ENCODE results near the gene ZC3H15.

ZC3H15 gene

GRCh38 chr2:186546846-186547245 lies 60.8 kb downstream of the ZC3H15 start:
- DNase-seq, result no peak

GRCh38 chr2:186551323-186552050 lies 65.4 kb downstream of the ZC3H15 start:
- no peak for DNase-seq

- DNase-seq, result no peak
Observed at GRCh38 chr2:186554429-186554828, 68.4 kb downstream of the ZC3H15 start.

DNA sequence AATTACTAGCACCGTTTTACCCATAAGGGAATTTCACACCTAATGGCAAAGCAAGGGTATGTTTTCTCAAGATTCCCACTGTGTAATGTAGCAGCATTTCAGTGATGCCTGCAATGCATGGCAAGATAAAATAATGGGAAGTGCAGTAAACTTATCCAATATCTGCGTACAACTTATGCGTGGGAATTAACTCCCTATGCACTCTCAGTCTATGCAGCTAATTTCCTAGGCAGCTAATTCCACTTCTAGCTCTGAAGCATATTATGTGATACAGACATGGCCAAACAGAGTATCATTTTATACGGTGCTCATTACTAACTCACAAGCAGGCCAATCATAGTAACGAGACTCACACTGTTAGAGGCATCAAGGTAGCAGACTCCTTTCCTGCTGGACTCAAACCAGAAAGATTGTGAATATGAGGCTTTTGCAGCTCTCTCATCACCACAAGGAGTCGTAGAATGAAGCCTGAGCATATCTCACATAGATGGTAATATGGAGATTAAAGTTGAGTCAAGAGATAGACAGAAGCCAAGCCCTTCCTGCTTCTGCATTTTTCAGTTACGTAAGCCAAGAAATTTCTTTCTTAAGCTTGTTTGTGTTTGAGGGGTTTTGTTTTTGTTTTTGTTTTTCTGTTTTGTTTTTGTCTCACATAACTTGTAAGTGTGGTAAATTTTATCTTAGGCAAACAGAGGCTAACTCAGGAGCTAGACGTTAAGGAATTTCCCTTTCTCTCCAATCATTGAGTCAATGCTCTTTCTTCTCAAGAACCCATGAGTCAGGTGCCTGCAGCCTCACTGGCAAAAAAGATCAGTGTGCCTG lies 69.0 kb downstream of the ZC3H15 start:
- DNase-seq, result no peak

GRCh38 chr2:186558512-186559276 lies 72.6 kb downstream of the ZC3H15 start:
- no peak for DNase-seq
